NCI-H1694 treated with DMSO at 0.1 percent for 48 hours (cell line): ENCODE measurements around the gene NUPR2.
"Not testable (repeated sequence)": the region's sequence is repeated elsewhere in the genome, so short reads cannot be mapped to it uniquely, and the experiment has no call there.

Experiments
- DNase-seq: peaks from one replicate; lab custom pipeline; 2025; lab: John Stamatoyannopoulos, UW

NUPR2 gene

DNA sequence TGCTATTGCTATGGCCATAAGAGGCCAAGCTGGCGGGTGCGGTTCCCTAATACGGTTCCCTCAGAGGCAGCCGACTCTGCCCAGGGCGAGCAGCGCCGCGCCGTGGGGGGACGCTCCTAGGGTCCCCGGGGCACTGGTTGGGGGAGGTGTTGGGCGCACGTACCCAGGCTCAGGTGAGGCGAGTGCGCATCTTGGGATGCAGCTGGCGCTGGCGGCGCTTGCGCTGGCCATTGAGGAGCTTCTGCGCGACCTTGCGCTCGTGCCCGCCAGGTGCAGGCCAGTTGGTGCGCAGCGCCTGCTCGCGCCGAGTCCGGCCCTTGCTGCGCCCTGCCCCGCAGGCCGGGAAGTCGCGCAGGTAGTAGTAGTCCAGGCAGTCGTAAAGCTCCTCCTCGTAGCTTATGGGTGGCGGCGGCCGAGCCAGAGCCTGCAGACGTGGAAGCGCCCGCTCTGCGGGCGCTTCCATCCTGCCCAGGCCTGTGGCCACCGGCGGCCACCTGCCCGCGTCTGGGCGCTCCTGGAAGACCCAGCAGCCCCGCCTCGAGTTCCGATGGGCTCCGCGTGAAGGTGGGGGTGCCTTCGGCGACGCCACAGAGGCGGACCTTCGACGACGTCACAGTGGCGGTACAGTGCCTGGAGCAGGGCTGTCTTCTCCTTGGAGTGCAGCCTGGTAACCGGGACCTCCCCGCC is at the start of gene NUPR2:
Gene NUPR2 (minus strand): TSS at position 566 of the 687 bp plus-strand sequence. CDS start 103 bp downstream, at position 463.
- no peak for DNase-seq

GRCh38 chr7:56157238-56157790 is 41.1 kb upstream of the NUPR2 start:
- DNase-seq, result no peak

GRCh38 chr7:56131062-56131461 is 14.8 kb upstream of the NUPR2 start:
- not testable (repeated sequence) for DNase-seq

GRCh38 chr7:56127241-56127975 is 11.2 kb upstream of the NUPR2 start:
- no peak for DNase-seq

GRCh38 chr7:56125831-56126230 is 9.6 kb upstream of the NUPR2 start:
- no peak for DNase-seq

DNA sequence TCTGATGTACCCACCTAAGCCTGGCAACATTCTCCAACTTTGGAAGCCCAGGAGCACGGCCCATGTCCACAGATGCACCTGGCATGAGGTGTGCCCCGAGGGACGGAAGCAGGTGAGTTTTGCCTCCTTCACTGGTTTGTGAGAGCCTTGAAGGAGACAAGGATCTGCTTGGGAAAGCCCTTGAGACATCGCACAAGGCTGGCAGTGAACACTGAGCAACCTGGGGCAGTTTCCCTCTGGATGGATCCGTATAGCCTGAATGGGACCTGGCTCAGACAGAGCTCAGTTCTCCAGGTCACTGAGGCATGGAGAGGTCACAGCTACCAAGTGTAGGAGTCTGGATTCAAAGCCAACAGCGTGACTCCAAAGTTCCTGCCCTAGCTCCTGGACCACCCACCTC is 8.8 kb upstream of the NUPR2 start:
- DNase-seq, result no peak

DNA sequence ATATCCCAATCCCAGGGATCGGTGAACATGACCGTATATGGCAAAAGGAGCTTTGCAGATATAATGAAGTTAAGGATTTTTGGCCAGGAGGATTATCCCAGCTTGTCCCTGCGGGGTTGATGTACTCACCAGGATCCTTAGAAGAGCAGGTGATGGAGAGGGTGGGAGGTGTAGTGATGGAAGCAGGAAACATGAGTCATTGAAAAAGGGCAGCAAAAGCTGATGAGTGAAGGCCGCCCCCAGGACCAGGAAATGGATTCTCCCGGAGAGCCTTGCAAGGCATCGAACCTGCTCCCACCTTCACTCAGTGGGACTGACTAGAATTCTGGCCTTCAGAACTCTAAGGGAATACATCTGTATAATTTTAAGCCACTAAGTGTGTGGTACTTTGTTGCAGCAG is 5.2 kb upstream of the NUPR2 start:
- no peak for DNase-seq

- DNase-seq, result not testable (repeated sequence)
Measured at GRCh38 chr7:56112244-56112643, 4.0 kb downstream of the NUPR2 start.

DNA sequence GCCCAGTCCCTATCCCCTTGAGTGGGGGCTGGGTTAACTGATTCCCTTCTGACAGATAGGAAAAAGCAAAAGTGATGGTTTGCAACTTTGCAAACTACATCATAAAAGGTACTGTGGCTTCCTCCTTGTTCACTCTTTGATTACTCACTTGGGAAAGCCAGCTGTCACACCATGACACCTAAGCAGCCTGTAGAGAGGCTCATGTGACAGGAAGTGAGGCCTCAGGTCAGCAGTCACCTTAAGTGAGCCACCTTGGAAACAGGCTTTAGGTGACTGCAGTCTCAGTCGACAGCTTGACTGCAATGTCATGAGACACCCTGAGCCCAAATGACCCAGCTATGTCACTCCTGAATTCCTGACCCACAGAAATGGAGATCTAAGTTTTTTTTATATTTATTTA is 5.6 kb downstream of the NUPR2 start:
- DNase-seq, result no peak

GRCh38 chr7:56107954-56108258 is 8.3 kb downstream of the NUPR2 start:
- no peak for DNase-seq

- DNase-seq, result peak; percentile 98
Measured at GRCh38 chr7:56106108-56107073, 9.8 kb downstream of the NUPR2 start, which contains the start of gene CHCHD2. Gene CHCHD2 (minus strand): TSS chr7:56106476. CDS start chr7:56106413, 63 bp downstream.

- DNase-seq, result no peak
Measured at GRCh38 chr7:56105508-56105907, 10.7 kb downstream of the NUPR2 start.

DNA sequence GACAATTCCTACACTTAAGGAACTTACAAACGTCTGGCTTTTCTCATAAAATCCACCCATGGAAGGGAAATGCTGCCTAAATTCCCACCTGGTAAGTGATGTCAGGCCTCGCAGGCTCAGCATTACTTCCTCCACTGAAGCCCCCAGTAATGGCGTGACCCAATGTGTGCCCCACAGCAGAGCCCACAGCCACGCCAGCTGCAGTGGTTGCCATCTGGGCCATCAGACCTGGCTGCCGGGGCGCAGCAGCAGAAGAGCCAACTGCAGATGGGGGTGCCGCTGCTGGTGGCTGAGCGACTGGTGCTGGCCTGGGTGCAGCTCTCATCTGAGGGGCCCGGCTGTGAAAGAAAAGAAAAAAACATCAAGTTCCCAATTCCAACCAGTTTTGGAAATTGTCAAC is 12.1 kb downstream of the NUPR2 start:
- DNase-seq, result not testable (repeated sequence)

DNA sequence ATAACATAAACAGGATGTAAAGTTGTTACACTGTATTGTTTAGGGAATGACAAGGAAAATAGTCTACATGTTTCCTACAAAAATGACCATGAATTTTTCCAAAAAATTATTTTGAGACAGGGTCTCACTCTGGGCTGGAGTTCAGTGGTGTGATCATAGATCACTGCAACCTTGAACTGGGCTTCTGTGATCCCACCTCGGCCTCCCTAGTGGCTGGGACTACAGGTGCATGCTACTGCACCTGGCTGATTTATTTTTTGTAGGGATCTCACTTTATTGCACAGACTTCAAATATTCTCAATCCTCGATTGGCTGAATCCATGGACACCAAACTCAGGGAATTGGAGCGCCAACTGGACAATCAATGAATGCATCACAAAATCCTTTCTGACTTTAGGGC is 16.6 kb downstream of the NUPR2 start:
- DNase-seq, result no peak

DNA sequence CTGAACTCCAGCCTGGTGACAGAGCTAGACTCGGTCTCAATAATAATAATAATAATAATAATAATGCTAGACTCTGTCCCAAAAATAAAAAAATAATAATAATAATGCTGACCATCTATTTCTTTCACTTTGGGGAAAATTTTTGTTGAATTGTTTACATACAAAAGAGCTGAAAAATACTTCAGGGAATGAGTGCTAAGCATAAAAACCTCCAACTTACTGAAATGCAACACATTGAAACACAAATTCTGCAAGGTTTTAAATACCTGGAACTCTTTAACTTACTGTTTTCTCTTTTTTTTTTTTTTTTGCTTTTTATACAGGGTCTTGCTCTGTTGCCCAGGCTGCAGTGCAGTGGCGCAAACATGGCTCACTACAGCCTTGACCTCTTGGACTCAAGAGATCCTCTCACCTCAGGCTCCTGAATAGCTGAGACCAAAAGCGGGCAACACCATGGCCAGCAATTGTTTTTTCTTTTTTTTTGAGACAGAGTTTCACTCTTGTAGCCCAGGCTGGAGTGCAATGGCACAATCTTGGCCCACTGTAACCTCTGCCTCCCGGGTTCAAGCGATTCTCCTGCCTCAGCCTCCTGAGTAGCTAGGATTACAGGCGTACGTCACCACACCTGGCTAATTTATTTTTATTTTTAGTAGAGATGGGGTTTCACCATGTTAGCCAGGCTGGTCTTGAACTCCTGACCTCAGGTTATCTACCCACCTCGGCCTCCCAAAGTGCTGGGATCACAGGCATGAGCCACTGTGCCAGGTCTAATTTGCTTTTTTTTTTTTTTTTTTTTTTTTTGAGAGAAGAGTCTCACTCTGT is 17.8 kb downstream of the NUPR2 start:
- not testable (repeated sequence) for DNase-seq

- DNase-seq, result no peak
Measured at GRCh38 chr7:56097700-56098099, 18.5 kb downstream of the NUPR2 start.

DNA sequence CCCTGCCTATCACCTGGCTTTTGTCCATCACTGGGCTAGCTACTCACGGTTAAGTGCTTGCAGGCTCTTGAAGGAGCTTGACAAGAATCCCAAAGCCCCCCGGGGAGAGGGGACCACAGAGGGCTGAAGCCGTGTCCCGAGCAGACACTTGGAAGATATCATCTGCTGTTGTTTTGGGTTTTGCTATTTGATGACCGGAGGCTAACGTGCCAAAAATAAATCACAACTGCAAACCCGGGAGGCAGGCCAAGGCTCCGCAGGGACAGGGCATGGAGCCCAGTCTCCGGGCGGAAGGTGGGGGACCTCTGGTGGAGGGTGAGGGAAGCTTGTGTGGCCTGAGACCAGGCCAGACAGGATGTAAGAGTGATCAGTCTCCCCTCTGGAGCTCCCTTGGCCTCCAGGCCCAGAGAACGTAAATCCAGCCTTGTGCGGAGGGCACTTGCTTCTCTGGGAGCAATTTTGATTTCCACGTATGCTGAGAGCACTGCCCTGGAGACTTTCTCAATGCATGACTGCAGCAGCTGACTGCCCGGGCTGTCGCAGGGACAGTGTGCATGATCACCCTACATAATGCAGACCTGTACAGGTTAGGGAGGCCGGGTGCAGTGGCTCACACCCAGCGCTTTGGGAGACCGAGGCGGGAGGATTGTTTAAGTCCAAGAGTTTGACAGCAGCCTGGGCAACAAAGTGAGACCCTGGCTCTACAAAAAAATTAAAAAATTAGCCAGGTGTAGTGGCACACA is 23.3 kb downstream of the NUPR2 start, which contains the start of gene PHKG1:
Gene PHKG1 (minus strand): TSS at position 164 of the 743 bp plus-strand sequence. CDS start 4,011 bp downstream, outside the sequence.
- peak; percentile 36 for DNase-seq

GRCh38 chr7:56092388-56092787 is 23.8 kb downstream of the NUPR2 start:
- not testable (repeated sequence) for DNase-seq

- no peak for DNase-seq
Measured at GRCh38 chr7:56091591-56091990, 24.6 kb downstream of the NUPR2 start.

- no peak for DNase-seq
Measured at GRCh38 chr7:56087445-56087844, 28.8 kb downstream of the NUPR2 start.
